Neutrophil (primary cell): ENCODE results near the gene SPDEF.

ENCODE experiments used
- H3K27ac ChIP-seq: fragments of 200-600 bp; sonication (generic); 2 replicates; pipeline ENCODE4 v1.5.1; 2016; ENCODE audit warnings: mild to moderate bottlenecking, moderate library complexity
- H3K27me3 ChIP-seq: fragments of 200-600 bp; sonication (generic); 2 replicates; pipeline ENCODE4 v1.6.0; 2016; ENCODE audit warnings: mild to moderate bottlenecking
- H3K36me3 ChIP-seq: fragments of 200-600 bp; sonication (generic); 2 replicates; pipeline ENCODE4 v1.5.1; 2017
- H3K4me1 ChIP-seq, 2 experiments: fragments of 200-600 bp in 1 of 2; sonication (generic) in 1 of 2; 1 replicate in 1 of 2; 2 replicates in 1 of 2; pipeline versions ENCODE4 v1.5.1 to v1.6.1; 2013 to 2016; ENCODE audit warnings: low read depth in 1 of 2, low read length in 1 of 2, mild to moderate bottlenecking in 1 of 2, moderate library complexity in 1 of 2; ENCODE audit not compliant: control insufficient read depth in 1 of 2, insufficient read depth in 1 of 2
- H3K4me3 ChIP-seq, 2 experiments: fragments of 200-600 bp in 1 of 2; sonication (generic) in 1 of 2; 1 replicate in 1 of 2; 2 replicates in 1 of 2; pipeline ENCODE4 v1.5.1; 2013 to 2016; ENCODE audit warnings: low read depth in 1 of 2, low read length in 1 of 2, mild to moderate bottlenecking in 1 of 2, moderate library complexity in 1 of 2
- H3K9me3 ChIP-seq: fragments of 200-600 bp; sonication (generic); 2 replicates; pipeline ENCODE4 v1.5.1; 2016
- CTCF ChIP-seq: fragments of 200-600 bp; sonication (generic); IDR thresholded peaks from 2 replicates; pipeline ENCODE4 v1.5.1; 2016; ENCODE audit warnings: antibody characterized with exemption

SPDEF gene

GRCh38 chr6:34562350-34562749 lies 6.2 kb upstream of the SPDEF start:
- no peaks in the 10 kb centered on the region for H3K4me1 ChIP-seq
- no peaks in the 10 kb centered on the region for H3K36me3 ChIP-seq
- no peak overlapping the region for H3K4me3 ChIP-seq
- no peaks in the 10 kb centered on the region for H3K27me3 ChIP-seq
- no peaks in the 10 kb centered on the region for H3K9me3 ChIP-seq
- TF ChIP-seq CTCF: no peak
- no peak overlapping the region for H3K27ac ChIP-seq

GRCh38 chr6:34561227-34561530 lies 5.0 kb upstream of the SPDEF start:
- H3K27me3 ChIP-seq: no peaks in the 10 kb centered on the region
- H3K9me3 ChIP-seq: no peaks in the 10 kb centered on the region
- no peak overlapping the region for H3K4me3 ChIP-seq
- H3K4me1 ChIP-seq: no peaks in the 10 kb centered on the region
- TF ChIP-seq CTCF: no peak
- H3K27ac ChIP-seq: no peak overlapping the region
- no peaks in the 10 kb centered on the region for H3K36me3 ChIP-seq

GRCh38 chr6:34560366-34561226 lies 4.5 kb upstream of the SPDEF start:
- Histone ChIP-seq H3K27me3 (no peaks in the 10 kb centered on the region), H3K4me1 (no peaks in the 10 kb centered on the region), H3K4me3 (no peak overlapping the region), H3K36me3 (no peaks in the 10 kb centered on the region), H3K9me3 (no peaks in the 10 kb centered on the region), H3K27ac (no peak overlapping the region)
- TF ChIP-seq CTCF: no peak

GRCh38 chr6:34559651-34560365 lies 3.7 kb upstream of the SPDEF start:
- H3K36me3 ChIP-seq: no peaks in the 10 kb centered on the region
- no peak overlapping the region for H3K27ac ChIP-seq
- no peaks in the 10 kb centered on the region for H3K9me3 ChIP-seq
- H3K4me3 ChIP-seq: no peak overlapping the region
- no peaks in the 10 kb centered on the region for H3K27me3 ChIP-seq
- H3K4me1 ChIP-seq: no peaks in the 10 kb centered on the region
- no peak for TF ChIP-seq CTCF

- H3K4me3 ChIP-seq: no peak overlapping the region
- no peak for TF ChIP-seq CTCF
- no peaks in the 10 kb centered on the region for H3K4me1 ChIP-seq
- H3K27ac ChIP-seq: no peak overlapping the region
- no peaks in the 10 kb centered on the region for H3K36me3 ChIP-seq
- no peaks in the 10 kb centered on the region for H3K9me3 ChIP-seq
- H3K27me3 ChIP-seq: peaks cover 8% of the 10 kb centered on the region
Measured at GRCh38 chr6:34558172-34558714, 2.1 kb upstream of the SPDEF start.
